Measurements from ENCODE around the gene ARRDC5. TPM values are rescaled to one million over a fixed set of nuclear protein-coding genes. Genes with fewer than 3 reads are reported as not detected.

The ARRDC5 gene
- total and polyA plus RNA-seq, 2 of the 13 experiments (the other 11 are each of a cell fraction or from before 2014, with no cell fraction given) = not detected

DNA sequence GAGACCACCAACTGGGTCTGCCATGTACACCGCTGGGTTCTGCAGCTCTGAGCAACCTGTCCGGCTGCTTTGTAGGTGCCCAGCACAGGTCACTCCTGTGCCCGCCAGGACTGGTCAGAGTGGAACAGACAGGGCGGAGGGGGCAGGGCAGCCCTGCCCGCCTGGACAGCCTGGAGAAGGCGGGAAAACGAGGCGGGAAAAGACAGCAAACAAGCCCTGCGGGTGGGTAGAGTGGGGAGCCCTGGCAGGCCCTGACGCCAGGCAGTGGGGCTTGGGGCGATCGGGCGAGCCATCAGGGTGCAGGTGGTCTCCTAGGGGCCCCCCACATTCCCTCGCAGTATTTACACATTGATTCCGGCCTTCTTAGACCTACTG, 6.1 kb upstream of the ARRDC5 start (continued):
- no peak for TF ChIP-seq TBX2 (CRISPR knock-in tag; IDR thresholded peaks at IDR 0.05; ENCODE audit: borderline replicate concordance)
- 0 out of 2 replicates have a peak, but pooled peaks have one; percentile 7 for TF ChIP-seq HMG20B (CRISPR knock-in tag; conservative IDR thresholded peaks at IDR 0.05)
- 0 out of 2 replicates have a peak, but pooled peaks have one; percentile 36 for TF ChIP-seq ZBTB3 (CRISPR knock-in tag; IDR thresholded peaks at IDR 0.05; ENCODE audit: borderline replicate concordance, low read depth)
- no peak for TF ChIP-seq RELA (CRISPR knock-in tag; IDR thresholded peaks at IDR 0.05)
- no peak for TF ChIP-seq MBNL3 (CRISPR knock-in tag; conservative IDR thresholded peaks at IDR 0.05)
- 0 out of 2 replicates have a peak, but pooled peaks have one; percentile 5 for TF ChIP-seq ZSCAN21 (CRISPR knock-in tag; IDR thresholded peaks at IDR 0.05; ENCODE audit: borderline replicate concordance)
- TF ChIP-seq FOXA3 (CRISPR knock-in tag; IDR thresholded peaks at IDR 0.05) = 0 out of 2 replicates have a peak, but pooled peaks have one; percentile 4
- TF ChIP-seq ZNF496 (CRISPR knock-in tag; IDR thresholded peaks at IDR 0.05; ENCODE audit: insufficient replicate concordance) = no peak
- TF ChIP-seq PHF20 (CRISPR knock-in tag; IDR thresholded peaks at IDR 0.05) = no peak
- no peak for TF ChIP-seq KDM4B (CRISPR knock-in tag; IDR thresholded peaks at IDR 0.05)
- no peak for TF ChIP-seq NONO (IDR thresholded peaks at IDR 0.05)
- TF ChIP-seq NONO (CRISPR knock-in tag; conservative IDR thresholded peaks at IDR 0.05) = peak; percentile 60; the same call in 1 of the 2 replicates
- no peak; the same call in 1 of the 2 replicates for TF ChIP-seq ZNF687 (CRISPR knock-in tag; IDR thresholded peaks at IDR 0.05)
- 0 out of 2 replicates have a peak, but pooled peaks have one; percentile 21 for TF ChIP-seq ZSCAN22 (CRISPR knock-in tag; IDR thresholded peaks at IDR 0.05)
- TF ChIP-seq, protein P1, sequence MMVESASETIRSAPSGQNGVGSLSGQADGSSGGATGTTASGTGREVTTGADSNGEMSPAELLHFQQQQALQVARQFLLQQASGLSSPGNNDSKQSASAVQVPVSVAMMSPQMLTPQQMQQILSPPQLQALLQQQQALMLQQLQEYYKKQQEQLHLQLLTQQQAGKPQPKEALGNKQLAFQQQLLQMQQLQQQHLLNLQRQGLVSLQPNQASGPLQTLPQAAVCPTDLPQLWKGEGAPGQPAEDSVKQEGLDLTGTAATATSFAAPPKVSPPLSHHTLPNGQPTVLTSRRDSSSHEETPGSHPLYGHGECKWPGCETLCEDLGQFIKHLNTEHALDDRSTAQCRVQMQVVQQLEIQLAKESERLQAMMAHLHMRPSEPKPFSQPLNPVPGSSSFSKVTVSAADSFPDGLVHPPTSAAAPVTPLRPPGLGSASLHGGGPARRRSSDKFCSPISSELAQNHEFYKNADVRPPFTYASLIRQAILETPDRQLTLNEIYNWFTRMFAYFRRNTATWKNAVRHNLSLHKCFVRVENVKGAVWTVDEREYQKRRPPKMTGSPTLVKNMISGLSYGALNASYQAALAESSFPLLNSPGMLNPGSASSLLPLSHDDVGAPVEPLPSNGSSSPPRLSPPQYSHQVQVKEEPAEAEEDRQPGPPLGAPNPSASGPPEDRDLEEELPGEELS (CRISPR knock-in tag; IDR thresholded peaks at IDR 0.05) = no peak
- no peak for TF ChIP-seq CEBPZ (IDR thresholded peaks at IDR 0.05; ENCODE audit: low read length)
- TF ChIP-seq, protein P2, sequence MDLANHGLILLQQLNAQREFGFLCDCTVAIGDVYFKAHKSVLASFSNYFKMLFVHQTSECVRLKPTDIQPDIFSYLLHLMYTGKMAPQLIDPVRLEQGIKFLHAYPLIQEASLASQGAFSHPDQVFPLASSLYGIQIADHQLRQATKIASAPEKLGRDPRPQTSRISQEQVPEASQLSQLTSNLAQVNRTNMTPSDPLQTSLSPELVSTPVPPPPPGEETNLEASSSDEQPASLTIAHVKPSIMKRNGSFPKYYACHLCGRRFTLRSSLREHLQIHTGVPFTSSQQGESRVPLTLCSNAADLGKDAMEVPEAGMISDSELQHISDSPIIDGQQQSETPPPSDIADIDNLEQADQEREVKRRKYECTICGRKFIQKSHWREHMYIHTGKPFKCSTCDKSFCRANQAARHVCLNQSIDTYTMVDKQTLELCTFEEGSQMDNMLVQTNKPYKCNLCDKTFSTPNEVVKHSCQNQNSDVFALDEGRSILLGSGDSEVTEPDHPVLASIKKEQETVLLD (CRISPR knock-in tag; IDR thresholded peaks at IDR 0.05; ENCODE audit: low read depth) = 0 out of 2 replicates have a peak, but pooled peaks have one; percentile 35
- peak; percentile 47; the same call in 1 of the 2 replicates for TF ChIP-seq DMAP1 (CRISPR knock-in tag; IDR thresholded peaks at IDR 0.05)
- TF ChIP-seq YEATS2 (CRISPR knock-in tag; IDR thresholded peaks at IDR 0.05; ENCODE audit: borderline replicate concordance) = peak; percentile 89
- TF ChIP-seq SPEN (CRISPR knock-in tag; IDR thresholded peaks at IDR 0.05; ENCODE audit: low read depth) = peak; percentile 70
